Measurements from ENCODE around the gene ZNF575. TPM values are rescaled to one million over a fixed set of nuclear protein-coding genes. Genes with fewer than 3 reads are reported as not detected.
"Not testable (repeated sequence)": the region's sequence is repeated elsewhere in the genome, so short reads cannot be mapped to it uniquely, and the experiment has no call there.

ZNF575 gene
- total and polyA plus RNA-seq, 2 experiments from 2014 or later: 3.1 TPM; not detected in 1

DNA sequence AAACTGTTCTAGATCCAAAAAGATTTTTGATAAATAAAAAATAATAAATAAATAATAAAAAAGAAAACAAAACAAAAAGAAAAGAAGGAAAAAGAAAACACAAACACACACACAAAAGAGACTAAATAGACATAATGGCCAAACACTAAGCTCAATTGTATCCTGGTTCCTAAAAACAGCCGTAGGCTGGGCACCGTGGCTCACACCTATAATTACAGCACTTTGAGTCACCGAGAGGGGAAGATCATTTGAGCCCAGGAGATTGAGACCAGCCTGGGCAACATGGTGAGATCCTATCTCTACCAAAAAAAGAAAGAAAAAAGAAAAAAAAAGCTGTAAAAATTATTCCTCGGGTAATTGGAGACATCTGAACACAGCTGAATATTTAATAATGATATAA, 14.9 kb upstream of the ZNF575 start:
- TF ChIP-seq EZH2 (IDR thresholded peaks at IDR 0.05; ENCODE audit: borderline replicate concordance): no peak
- TF ChIP-seq EZH2phosphoT487 (IDR thresholded peaks at IDR 0.05; ENCODE audit: low read depth, severe bottlenecking, unreplicated experiment): no peak
- TF ChIP-seq CTCF (IDR thresholded peaks at IDR 0.05; ENCODE audit: poor library complexity): no peak
- Histone ChIP-seq H3K4me2 (no peak overlapping the region), H3K9me3 (ENCODE audit: low read depth) (no peaks in the 10 kb centered on the region), H2AFZ (no peak overlapping the region), H3K27me3 (no peaks in the 10 kb centered on the region), H3K9me2 (replicated peaks; ENCODE audit: insufficient read depth) (no peaks in the 10 kb centered on the region), H3K79me2 (peaks cover 19% of the 10 kb centered on the region), H3K4me3 (no peak overlapping the region), H3K36me3 (replicated peaks; ENCODE audit: insufficient read depth, low read depth) (no peaks in the 10 kb centered on the region), H4K20me1 (ENCODE audit: insufficient read depth, poor library complexity, severe bottlenecking) (no peaks in the 10 kb centered on the region), H3K4me1 (ENCODE audit: insufficient read depth) (no peaks in the 10 kb centered on the region), H3K27ac (no peak overlapping the region)
- WGBS (ENCODE audit: low lambda C conversion rate, missing lambda C conversion rate): 64% methylated on average over 4 of the region's 4 CpGs
- DNase-seq (ENCODE audit: low spot score): no peak

- peak; percentile 92 for DNase-seq (ENCODE audit: low spot score)
- H3K9me3 ChIP-seq (ENCODE audit: low read depth): no peaks in the 10 kb centered on the region
Measured at GRCh38 chr19:43519436-43520088, 13.4 kb upstream of the ZNF575 start.

DNA sequence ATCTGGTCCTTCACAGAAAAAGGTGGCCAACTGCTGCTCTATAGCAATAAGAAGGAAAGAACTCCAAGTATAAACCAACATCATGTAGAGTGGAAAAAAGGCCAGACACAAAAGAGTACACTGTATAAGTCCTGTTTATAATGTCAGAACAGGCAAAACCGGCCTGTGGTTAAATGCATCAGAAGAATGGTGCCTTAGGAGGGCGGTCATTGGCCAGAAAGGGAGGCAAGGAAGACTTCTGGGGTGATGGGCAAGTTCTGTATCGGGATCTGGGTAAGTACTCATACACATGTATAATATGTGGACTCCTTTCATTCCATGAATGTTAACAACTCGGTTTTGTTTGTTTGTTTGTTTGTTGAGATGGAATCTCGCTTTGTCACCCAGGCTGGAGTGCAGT, 10.1 kb upstream of the ZNF575 start:
- Histone ChIP-seq H3K4me3 (no peak overlapping the region), H3K36me3 (replicated peaks; ENCODE audit: insufficient read depth, low read depth) (no peaks in the 10 kb centered on the region), H3K9me2 (replicated peaks; ENCODE audit: insufficient read depth) (no peaks in the 10 kb centered on the region), H3K4me2 (no peak overlapping the region), H3K9me3 (ENCODE audit: low read depth) (no peaks in the 10 kb centered on the region), H3K27me3 (no peaks in the 10 kb centered on the region), H3K27ac (no peak overlapping the region), H3K79me2 (peaks cover 44% of the 10 kb centered on the region), H2AFZ (no peak overlapping the region), H3K4me1 (ENCODE audit: insufficient read depth) (peaks cover 14% of the 10 kb centered on the region), H4K20me1 (ENCODE audit: insufficient read depth, poor library complexity, severe bottlenecking) (no peaks in the 10 kb centered on the region)
- 85% methylated on average over 5 of the region's 5 CpGs for WGBS (ENCODE audit: low lambda C conversion rate, missing lambda C conversion rate)
- TF ChIP-seq CTCF (IDR thresholded peaks at IDR 0.05; ENCODE audit: poor library complexity) (no peak), EZH2phosphoT487 (IDR thresholded peaks at IDR 0.05; ENCODE audit: low read depth, severe bottlenecking, unreplicated experiment) (no peak)
- no peak for DNase-seq (ENCODE audit: low spot score)

More at GRCh38 chr19:43519436-43520088, 13.4 kb upstream of the ZNF575 start:
- H3K4me2 ChIP-seq: no peak overlapping the region
- no peak overlapping the region for H3K4me3 ChIP-seq
- peak; percentile 97 for TF ChIP-seq CTCF (IDR thresholded peaks at IDR 0.05; ENCODE audit: poor library complexity)
- no peak for TF ChIP-seq EZH2 (IDR thresholded peaks at IDR 0.05; ENCODE audit: borderline replicate concordance)
- no peak overlapping the region for H3K27ac ChIP-seq
- H3K4me1 ChIP-seq (ENCODE audit: insufficient read depth): peaks cover 1% of the 10 kb centered on the region
- H3K79me2 ChIP-seq: peaks cover 32% of the 10 kb centered on the region
- no peaks in the 10 kb centered on the region for H4K20me1 ChIP-seq (ENCODE audit: insufficient read depth, poor library complexity, severe bottlenecking)
- 52% methylated on average over 10 of the region's 10 CpGs for WGBS (ENCODE audit: low lambda C conversion rate, missing lambda C conversion rate)
- no peaks in the 10 kb centered on the region for H3K27me3 ChIP-seq
- no peaks in the 10 kb centered on the region for H3K36me3 ChIP-seq (replicated peaks; ENCODE audit: insufficient read depth, low read depth)
- H3K9me2 ChIP-seq (replicated peaks; ENCODE audit: insufficient read depth): no peaks in the 10 kb centered on the region
- no peak overlapping the region for H2AFZ ChIP-seq

DNA sequence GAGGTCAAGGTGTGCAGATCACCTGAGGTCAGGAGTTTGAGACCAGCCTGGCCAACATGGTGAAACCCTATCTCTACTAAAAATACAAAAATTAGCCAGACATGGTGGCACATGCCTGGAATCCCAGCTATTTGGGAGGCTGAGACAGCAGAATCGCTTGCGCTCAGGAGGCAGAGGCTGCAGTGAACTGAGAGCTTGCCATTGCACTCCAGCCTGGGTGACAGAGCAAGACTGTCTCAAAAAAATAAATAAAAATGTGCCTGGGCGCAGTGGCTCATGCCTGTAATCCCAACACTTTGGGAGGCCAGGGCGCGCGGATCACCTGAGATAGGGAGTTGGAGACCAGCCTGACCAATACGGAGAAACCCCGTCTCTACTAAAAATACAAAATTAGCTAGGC, 9.3 kb upstream of the ZNF575 start:
- H3K27ac ChIP-seq; H3K4me2 ChIP-seq; H3K4me3 ChIP-seq; DNase-seq (ENCODE audit: low spot score); H3K9me3 ChIP-seq (ENCODE audit: low read depth); H3K36me3 ChIP-seq (replicated peaks; ENCODE audit: insufficient read depth, low read depth); H4K20me1 ChIP-seq (ENCODE audit: insufficient read depth, poor library complexity, severe bottlenecking); H3K27me3 ChIP-seq; H3K9me2 ChIP-seq (replicated peaks; ENCODE audit: insufficient read depth); H2AFZ ChIP-seq: not testable (repeated sequence)
- H3K79me2 ChIP-seq: peaks cover 44% of the 10 kb centered on the region
- H3K4me1 ChIP-seq (ENCODE audit: insufficient read depth): peaks cover 14% of the 10 kb centered on the region
- 98% methylated on average over 8 of the region's 8 CpGs for WGBS (ENCODE audit: low lambda C conversion rate, missing lambda C conversion rate)
